Ascending aorta (tissue), 2 donors: ENCODE data around the gene CD38. TPM values are rescaled to one million over a fixed set of nuclear protein-coding genes. Genes with fewer than 3 reads are reported as not detected.
"Not testable (repeated sequence)": the region's sequence is repeated elsewhere in the genome, so short reads cannot be mapped to it uniquely, and the experiment has no call there.

ENCODE experiments used
- DNase-seq, 2 donors: peaks; one replicate each; pipeline ENCODE4 v3.0.0-alpha.2; 2019; ENCODE audit warnings: low spot score in 2 of 2
- H3K27ac ChIP-seq, 2 donors: fragments of 200-600 bp; sonication (generic); one replicate each; pipeline ENCODE4 v1.5.1; 2016 to 2017; ENCODE audit warnings: mild to moderate bottlenecking in 1 of 2
- H3K27me3 ChIP-seq: fragments of 200-600 bp; sonication (generic); one replicate; pipeline ENCODE4 v1.5.1; 2017
- H3K36me3 ChIP-seq, 2 donors: fragments of 200-600 bp; sonication (generic); one replicate each; pipeline ENCODE4 v1.5.1; 2016
- H3K4me1 ChIP-seq, 2 donors: fragments of 200-600 bp; sonication (generic); one replicate each; pipeline ENCODE4 v1.5.1; 2016 to 2017; ENCODE audit warnings: mild to moderate bottlenecking in 1 of 2
- H3K4me3 ChIP-seq, 2 donors: fragments of 200-600 bp; sonication (generic); one replicate each; pipeline ENCODE4 v1.5.1; 2016 to 2017; ENCODE audit warnings: mild to moderate bottlenecking in 1 of 2
- H3K9me3 ChIP-seq, 2 donors: fragments of 200-600 bp; sonication (generic); one replicate each; pipeline ENCODE4 v1.5.1; 2016
- intact Hi-C: fragments of 100-400 bp; cut with DNase I; formaldehyde crosslinking; loops from one replicate; pipeline ENCODE4 v1.15.1; 2023
- total RNA-seq: library from RNA; depleted of rRNA; stranded (reverse); fragments of >200 nt; gene quantifications from one replicate; pipeline ENCODE4 v1.1.0, GENCODE V29; 2016
- TF ChIP-seq, protein P1 (sequence below), 3 experiments: fragments of 200-600 bp in 2 of 3; fragments of 450-650 bp in 1 of 3; sonication (generic) in 2 of 3; IDR thresholded peaks; one replicate each; pipeline ENCODE4 v1.5.1; 2016 to 2019; ENCODE audit warnings: antibody characterized with exemption in 3 of 3, mild to moderate bottlenecking in 1 of 3, moderate library complexity in 1 of 3

The CD38 gene
- total RNA-seq, 1 donor from 2014 or later: 1.4 TPM

DNA sequence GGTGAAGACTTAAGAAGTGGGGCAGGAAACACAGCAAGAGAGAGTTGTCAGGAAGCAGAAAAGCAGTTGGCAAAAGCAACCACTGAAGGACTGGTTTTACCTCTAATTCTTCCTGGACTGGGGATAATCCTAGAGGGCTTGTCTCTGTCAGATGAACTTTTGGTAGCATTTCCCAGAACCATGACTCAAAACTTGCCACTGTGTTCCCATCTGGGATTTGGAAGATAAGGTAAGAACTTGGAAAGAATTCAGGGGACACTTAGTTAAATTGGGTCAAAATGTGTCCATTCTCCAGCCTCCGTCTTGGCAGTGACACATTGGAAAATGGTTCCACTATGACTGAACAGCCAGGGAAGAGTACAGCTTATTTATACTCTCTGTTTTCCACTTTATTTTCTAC is 55.7 kb downstream of the CD38 start:
- peaks cover 0 to 7% of the 10 kb centered on the region in 2 donors for H3K9me3 ChIP-seq
- no peak overlapping the region for H3K4me3 ChIP-seq
- H3K4me1 ChIP-seq: no peaks in the 10 kb centered on the region
- H3K36me3 ChIP-seq: no peaks in the 10 kb centered on the region
- intact Hi-C loops: no loop called here
- no peak overlapping the region for H3K27ac ChIP-seq
- no peaks in the 10 kb centered on the region for H3K27me3 ChIP-seq
- DNase-seq: peak in 1 of 2 donors; percentile 56
- TF ChIP-seq, protein P1, sequence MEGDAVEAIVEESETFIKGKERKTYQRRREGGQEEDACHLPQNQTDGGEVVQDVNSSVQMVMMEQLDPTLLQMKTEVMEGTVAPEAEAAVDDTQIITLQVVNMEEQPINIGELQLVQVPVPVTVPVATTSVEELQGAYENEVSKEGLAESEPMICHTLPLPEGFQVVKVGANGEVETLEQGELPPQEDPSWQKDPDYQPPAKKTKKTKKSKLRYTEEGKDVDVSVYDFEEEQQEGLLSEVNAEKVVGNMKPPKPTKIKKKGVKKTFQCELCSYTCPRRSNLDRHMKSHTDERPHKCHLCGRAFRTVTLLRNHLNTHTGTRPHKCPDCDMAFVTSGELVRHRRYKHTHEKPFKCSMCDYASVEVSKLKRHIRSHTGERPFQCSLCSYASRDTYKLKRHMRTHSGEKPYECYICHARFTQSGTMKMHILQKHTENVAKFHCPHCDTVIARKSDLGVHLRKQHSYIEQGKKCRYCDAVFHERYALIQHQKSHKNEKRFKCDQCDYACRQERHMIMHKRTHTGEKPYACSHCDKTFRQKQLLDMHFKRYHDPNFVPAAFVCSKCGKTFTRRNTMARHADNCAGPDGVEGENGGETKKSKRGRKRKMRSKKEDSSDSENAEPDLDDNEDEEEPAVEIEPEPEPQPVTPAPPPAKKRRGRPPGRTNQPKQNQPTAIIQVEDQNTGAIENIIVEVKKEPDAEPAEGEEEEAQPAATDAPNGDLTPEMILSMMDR (IDR thresholded peaks at IDR 0.05): no peak

- DNase-seq: no peak
- Histone ChIP-seq H3K4me3 (no peak overlapping the region), H3K4me1 (no peaks in the 10 kb centered on the region), H3K36me3 (no peaks in the 10 kb centered on the region), H3K9me3 (peaks cover 0 to 7% of the 10 kb centered on the region in 2 donors), H3K27me3 (no peaks in the 10 kb centered on the region), H3K27ac (no peak overlapping the region)
- intact Hi-C loops: no loop called here
- TF ChIP-seq, protein P1 (IDR thresholded peaks at IDR 0.05): no peak
Observed at GRCh38 chr4:15836362-15836761, 58.2 kb downstream of the CD38 start.

DNA sequence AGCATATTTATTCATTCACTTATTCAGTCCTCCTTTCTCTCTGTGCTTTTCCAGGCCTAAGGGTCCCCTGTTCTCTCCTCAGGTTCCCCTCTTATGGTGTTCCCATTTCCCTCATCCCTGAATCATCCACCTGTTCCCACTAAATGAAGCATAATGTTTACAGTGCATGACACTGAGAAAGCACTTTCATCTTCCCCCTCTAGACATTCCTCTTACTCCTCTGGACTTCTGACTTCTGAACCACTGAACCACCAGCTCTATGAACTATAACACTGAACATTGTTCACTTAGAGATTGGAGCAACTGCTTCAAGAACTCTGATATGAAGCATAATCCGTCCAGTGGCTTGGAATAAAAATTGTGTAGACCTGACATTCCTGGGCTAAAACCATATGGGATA is 59.5 kb downstream of the CD38 start:
- Histone ChIP-seq H3K9me3 (no peaks in the 10 kb centered on the region), H3K36me3 (no peaks in the 10 kb centered on the region), H3K4me3 (no peak overlapping the region), H3K27me3 (no peaks in the 10 kb centered on the region), H3K27ac (no peak overlapping the region), H3K4me1 (no peaks in the 10 kb centered on the region)
- intact Hi-C loops: no loop called here
- TF ChIP-seq, protein P1 (IDR thresholded peaks at IDR 0.05): no peak
- DNase-seq: no peak

GRCh38 chr4:15841194-15841730 is 63.1 kb downstream of the CD38 start:
- H3K27me3 ChIP-seq, intact Hi-C loops, H3K36me3 ChIP-seq, H3K9me3 ChIP-seq, H3K4me3 ChIP-seq, DNase-seq, H3K27ac ChIP-seq, H3K4me1 ChIP-seq: not testable (repeated sequence)

- Histone ChIP-seq H3K36me3 (no peaks in the 10 kb centered on the region), H3K27me3 (no peaks in the 10 kb centered on the region), H3K4me3 (no peak overlapping the region), H3K9me3 (no peaks in the 10 kb centered on the region), H3K27ac (no peak overlapping the region), H3K4me1 (no peaks in the 10 kb centered on the region)
- intact Hi-C loops: no loop called here
- TF ChIP-seq, protein P1 (IDR thresholded peaks at IDR 0.05): no peak
- no peak for DNase-seq
Observed at GRCh38 chr4:15847746-15848145, 69.6 kb downstream of the CD38 start.

- TF ChIP-seq, protein P1 (IDR thresholded peaks at IDR 0.05): no peak
- H3K9me3 ChIP-seq: no peaks in the 10 kb centered on the region
- intact Hi-C loops: no loop called here
Observed at GRCh38 chr4:15848191-15848842, 70.2 kb downstream of the CD38 start.

More at GRCh38 chr4:15848191-15848842, 70.2 kb downstream of the CD38 start:
- H3K27me3 ChIP-seq: no peaks in the 10 kb centered on the region
- H3K27ac ChIP-seq: no peak overlapping the region
- DNase-seq: no peak
- no peak overlapping the region for H3K4me3 ChIP-seq
- no peaks in the 10 kb centered on the region for H3K36me3 ChIP-seq
- no peaks in the 10 kb centered on the region for H3K4me1 ChIP-seq
